ENCODE measurements around the gene USP31. TPM values are rescaled to one million over a fixed set of nuclear protein-coding genes. Genes with fewer than 3 reads are reported as not detected.

USP31 gene
- total and polyA plus RNA-seq, 11 donors, result 9.2 to 49.9 (median 23.8) TPM

DNA sequence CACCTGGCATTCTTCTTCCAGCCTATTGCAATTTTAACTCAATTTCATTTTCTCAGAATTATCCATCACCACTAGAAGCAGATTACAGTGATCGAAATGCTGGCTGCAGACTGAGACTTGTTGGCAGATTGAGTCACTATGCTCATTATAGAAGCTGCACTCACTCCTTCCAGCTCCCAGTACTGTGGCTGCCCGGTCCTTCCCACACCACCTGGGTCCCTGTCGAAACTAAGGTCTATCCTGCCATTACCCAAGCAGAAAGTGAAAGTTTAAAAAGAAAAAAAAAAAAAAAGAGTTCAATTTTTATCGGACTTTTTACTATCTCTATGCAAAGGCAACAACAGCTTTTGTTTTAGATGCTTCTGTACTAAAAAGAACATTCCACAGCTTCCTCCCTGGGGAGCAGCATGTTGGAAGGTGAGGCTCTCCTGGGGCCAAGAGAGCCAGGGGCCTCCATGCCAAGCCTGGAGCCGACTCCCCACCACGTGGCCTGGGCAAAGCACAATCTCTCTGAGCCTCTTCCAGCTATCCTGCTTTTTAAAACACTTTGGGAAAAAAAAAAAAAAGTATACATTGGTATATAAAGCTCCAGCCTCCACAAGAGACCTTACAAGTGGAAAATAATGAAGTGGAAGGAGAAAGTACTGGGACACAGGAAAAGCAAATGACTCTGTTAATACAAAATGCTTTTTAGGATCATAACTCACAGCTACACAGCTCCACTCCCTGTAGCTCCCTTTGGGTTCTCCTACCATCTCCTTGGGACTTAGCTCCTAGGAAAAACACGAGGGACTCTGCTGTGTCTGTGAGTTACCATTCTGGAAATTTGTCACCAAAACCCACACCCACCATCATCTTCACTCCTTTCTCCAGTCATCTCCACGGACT, 77.8 kb downstream of the USP31 start:
- H3K4me3 ChIP-seq, result peak overlapping the region in 4 of 12 donors; percentile 10 to 20 (median 11)
- 11 to 22% (median 13%) methylated on average over 8 of the region's 8 CpGs for WGBS, 4 donors
- H3K9me3 ChIP-seq, result no peaks in the 10 kb centered on the region
- H3K27ac ChIP-seq, result peak overlapping the region; percentile 35 to 92 (median 84)
- peaks cover 0 to 58% (median 35%) of the 10 kb centered on the region in 12 donors for H3K4me1 ChIP-seq
- peaks cover 3 to 52% (median 41%) of the 10 kb centered on the region in 9 donors for H3K36me3 ChIP-seq
- DNase-seq (peak in 3 of 5 donors; percentile 57 to 68 (median 59)), ATAC-seq (peak; percentile 76 to 90 (median 82))
- no peak for TF ChIP-seq POLR2A (IDR thresholded peaks at IDR 0.05)
- TF ChIP-seq, protein P1, sequence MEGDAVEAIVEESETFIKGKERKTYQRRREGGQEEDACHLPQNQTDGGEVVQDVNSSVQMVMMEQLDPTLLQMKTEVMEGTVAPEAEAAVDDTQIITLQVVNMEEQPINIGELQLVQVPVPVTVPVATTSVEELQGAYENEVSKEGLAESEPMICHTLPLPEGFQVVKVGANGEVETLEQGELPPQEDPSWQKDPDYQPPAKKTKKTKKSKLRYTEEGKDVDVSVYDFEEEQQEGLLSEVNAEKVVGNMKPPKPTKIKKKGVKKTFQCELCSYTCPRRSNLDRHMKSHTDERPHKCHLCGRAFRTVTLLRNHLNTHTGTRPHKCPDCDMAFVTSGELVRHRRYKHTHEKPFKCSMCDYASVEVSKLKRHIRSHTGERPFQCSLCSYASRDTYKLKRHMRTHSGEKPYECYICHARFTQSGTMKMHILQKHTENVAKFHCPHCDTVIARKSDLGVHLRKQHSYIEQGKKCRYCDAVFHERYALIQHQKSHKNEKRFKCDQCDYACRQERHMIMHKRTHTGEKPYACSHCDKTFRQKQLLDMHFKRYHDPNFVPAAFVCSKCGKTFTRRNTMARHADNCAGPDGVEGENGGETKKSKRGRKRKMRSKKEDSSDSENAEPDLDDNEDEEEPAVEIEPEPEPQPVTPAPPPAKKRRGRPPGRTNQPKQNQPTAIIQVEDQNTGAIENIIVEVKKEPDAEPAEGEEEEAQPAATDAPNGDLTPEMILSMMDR (IDR thresholded peaks at IDR 0.05), result no peak
- intact Hi-C loops (cut with DNase I), result loop anchor here in 9 of 10 donors (2.0 to 10.0 kb wide), 6 partner anchors 19 to 363 kb away; partner anchors contain the start of gene USP31 (in 7 of the 9)
- H3K27me3 ChIP-seq, result no peaks in the 10 kb centered on the region

DNA sequence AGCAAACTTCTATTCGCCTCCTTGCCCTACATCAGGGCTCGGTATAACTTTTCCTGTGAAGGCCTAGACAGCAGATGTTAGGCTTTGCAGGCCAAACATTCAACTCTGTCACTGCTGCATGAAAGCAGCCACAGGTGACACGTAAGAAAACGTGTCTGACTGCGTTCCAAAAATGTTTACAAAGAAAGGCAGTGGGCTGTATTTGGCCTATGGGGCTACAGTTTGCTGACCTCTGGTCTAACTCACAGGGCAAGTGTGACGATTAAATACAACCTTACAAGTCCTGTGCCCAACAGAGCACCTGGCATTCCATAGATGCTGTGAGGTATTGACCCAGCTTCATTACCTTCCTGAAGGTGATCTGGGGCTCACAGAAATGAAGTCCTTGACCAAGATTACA, 79.4 kb downstream of the USP31 start:
- Histone ChIP-seq H3K27ac (peak overlapping the region in 9 of 12 donors; percentile 21 to 92 (median 87)), H3K4me3 (no peak overlapping the region), H3K4me1 (peaks cover 0 to 53% (median 34%) of the 10 kb centered on the region in 12 donors), H3K9me3 (no peaks in the 10 kb centered on the region), H3K36me3 (peaks cover 3 to 53% (median 39%) of the 10 kb centered on the region in 9 donors), H3K27me3 (no peaks in the 10 kb centered on the region)
- intact Hi-C loops (cut with DNase I), result loop anchor here in 9 of 10 donors (2.0 to 10.0 kb wide), 7 partner anchors 62 to 395 kb away; partner anchors contain the start of gene USP31 (in 8 of the 9)
- WGBS, 4 donors, result 96 to 98% (median 97%) methylated on average over 6 of the region's 6 CpGs
- no peak for ATAC-seq
- no peak for DNase-seq
- no peak for TF ChIP-seq POLR2A (IDR thresholded peaks at IDR 0.05)
- TF ChIP-seq, protein P1 (IDR thresholded peaks at IDR 0.05), result no peak

DNA sequence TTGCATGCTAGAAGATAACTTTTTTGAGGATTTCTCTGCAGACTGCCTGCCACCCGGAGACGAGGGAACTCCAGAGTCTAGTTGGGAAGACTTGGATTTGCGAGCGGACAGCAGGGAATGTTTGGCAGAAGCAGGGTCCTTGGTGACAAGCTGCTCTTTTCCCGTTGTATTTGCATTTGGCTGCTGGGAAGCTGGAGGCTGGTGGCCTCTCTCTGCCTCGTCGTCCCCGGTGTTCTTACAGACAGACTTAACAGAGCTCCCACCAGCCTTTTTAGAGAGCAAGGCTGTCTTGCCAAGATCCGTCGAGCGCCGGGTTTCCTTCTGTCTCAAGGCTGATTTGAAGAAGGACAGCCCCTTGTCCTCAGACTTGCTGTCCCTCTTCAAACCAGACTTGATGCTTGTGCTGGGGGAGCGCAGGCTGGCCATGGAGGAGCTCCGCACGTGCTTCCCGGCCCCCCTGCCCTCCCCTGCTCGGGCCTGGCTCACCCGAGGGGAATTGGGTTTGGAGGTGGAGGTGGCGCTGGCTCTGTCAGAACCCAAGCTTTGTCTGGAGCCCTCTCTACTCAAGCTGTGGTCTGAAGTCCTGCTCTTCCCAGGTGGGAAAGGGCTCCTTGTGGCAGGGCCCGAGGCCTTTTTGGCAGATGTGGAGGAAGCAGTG, 81.0 kb downstream of the USP31 start:
- ATAC-seq, result no peak
- 94 to 98% (median 95%) methylated on average over 19 to 20 of the region's 20 CpGs for WGBS, 4 donors
- Histone ChIP-seq H3K4me3 (no peak overlapping the region), H3K9me3 (no peaks in the 10 kb centered on the region), H3K4me1 (peaks cover 0 to 40% (median 30%) of the 10 kb centered on the region in 12 donors), H3K27me3 (no peaks in the 10 kb centered on the region), H3K27ac (no peak overlapping the region), H3K36me3 (peaks cover 3 to 47% (median 33%) of the 10 kb centered on the region in 9 donors)
- intact Hi-C loops (cut with DNase I), result loop anchor here in 4 of 10 donors (5.0 to 10.0 kb wide), 4 partner anchors 79 to 393 kb away; partner anchors contain the start of gene USP31 (in 1 of the 4)
- TF ChIP-seq, protein P1 (IDR thresholded peaks at IDR 0.05), result no peak
- no peak for TF ChIP-seq POLR2A (IDR thresholded peaks at IDR 0.05)
- no peak for DNase-seq
